ENCODE measurements around the gene DMAC2L. TPM values are rescaled to one million over a fixed set of nuclear protein-coding genes. Genes with fewer than 3 reads are reported as not detected.

Gene DMAC2L
- total RNA-seq (ENCODE audit: unreplicated experiment), result 22.7 TPM
- long read RNA-seq, partial matches to known transcripts, result 0 of 6 reads
- long read RNA-seq, other reads (novel, unspliced or antisense), result 3 of 6 reads

GRCh38 chr14:50311972-50312733, at the start of gene DMAC2L, which contains the start of gene L2HGDH:
DMAC2L (plus strand) TSS chr14:50312324; CDS start chr14:50321488, 9,164 bp downstream.
L2HGDH (minus strand) TSS chr14:50312229; CDS start chr14:50312150, 79 bp downstream.
- Mint-ChIP-seq H3K27me3 (ENCODE audit: unreplicated experiment) (no peaks in the 10 kb centered on the region), H3K4me1 (ENCODE audit: low read depth, unreplicated experiment) (peaks cover 8% of the 10 kb centered on the region), H3K36me3 (ENCODE audit: unreplicated experiment) (peaks cover 17% of the 10 kb centered on the region), H3K4me3 (ENCODE audit: unreplicated experiment) (peak within 1 kb of the TSS; percentile 94), H3K9me3 (ENCODE audit: unreplicated experiment) (peaks cover 2% of the 10 kb centered on the region), H3K27ac (ENCODE audit: unreplicated experiment) (peak within 1 kb of the TSS; percentile 95)
- TF ChIP-seq CTCF (IDR thresholded peaks at IDR 0.05; ENCODE audit: partially characterized antibody, unreplicated experiment), result peak; percentile 59
- DNase-seq, result peak; percentile 98

DNA sequence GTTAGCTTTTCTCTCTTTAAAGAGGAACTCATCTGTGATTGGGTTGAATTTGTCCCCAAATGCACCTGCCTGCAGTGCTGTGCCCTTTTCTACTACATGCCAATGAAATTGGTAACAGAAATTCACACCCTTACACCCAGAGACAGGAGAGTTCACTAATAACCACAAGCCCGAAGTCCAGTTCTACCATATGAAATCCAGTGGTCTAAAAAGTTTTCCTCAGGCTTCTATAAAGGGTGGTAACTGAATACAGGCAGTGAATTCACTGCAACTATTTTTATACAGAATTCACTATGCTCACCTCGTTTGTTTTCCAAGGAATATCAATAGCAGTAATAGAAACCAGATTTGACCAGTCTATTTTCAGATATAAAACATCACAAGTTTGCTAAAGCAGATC, 49.3 kb upstream of the DMAC2L start:
- H3K36me3 Mint-ChIP-seq (ENCODE audit: unreplicated experiment), result no peaks in the 10 kb centered on the region
- no peaks in the 10 kb centered on the region for H3K9me3 Mint-ChIP-seq (ENCODE audit: unreplicated experiment)
- no peaks in the 10 kb centered on the region for H3K27me3 Mint-ChIP-seq (ENCODE audit: unreplicated experiment)
- DNase-seq, result no peak
- H3K27ac Mint-ChIP-seq (ENCODE audit: unreplicated experiment), result peak overlapping the region; percentile 17
- H3K4me3 Mint-ChIP-seq (ENCODE audit: unreplicated experiment), result no peak overlapping the region
- TF ChIP-seq CTCF (IDR thresholded peaks at IDR 0.05; ENCODE audit: partially characterized antibody, unreplicated experiment), result no peak
- no peaks in the 10 kb centered on the region for H3K4me1 Mint-ChIP-seq (ENCODE audit: low read depth, unreplicated experiment)

DNA sequence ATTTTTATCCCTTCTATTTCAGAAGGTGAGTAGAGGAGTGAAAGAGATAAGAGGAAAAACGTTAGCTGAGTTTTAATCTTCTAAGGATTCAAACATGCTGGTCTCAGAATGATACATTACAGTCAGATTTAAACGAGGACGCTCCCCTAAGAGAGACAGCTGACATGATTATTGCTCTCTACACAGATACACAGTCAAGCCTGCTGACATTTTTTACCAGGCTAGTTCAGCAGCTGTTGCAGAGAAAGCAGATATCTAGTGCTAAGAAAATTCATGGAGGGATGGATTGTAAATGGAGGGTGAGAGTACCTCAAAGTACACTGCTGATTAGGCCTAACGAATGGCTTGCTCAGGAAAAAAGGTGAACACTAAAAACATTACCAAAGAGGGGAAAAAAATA, 48.8 kb upstream of the DMAC2L start:
- no peaks in the 10 kb centered on the region for H3K4me1 Mint-ChIP-seq (ENCODE audit: low read depth, unreplicated experiment)
- peak overlapping the region; percentile 17 for H3K27ac Mint-ChIP-seq (ENCODE audit: unreplicated experiment)
- no peaks in the 10 kb centered on the region for H3K36me3 Mint-ChIP-seq (ENCODE audit: unreplicated experiment)

GRCh38 chr14:50265029-50265428, 47.1 kb upstream of the DMAC2L start:
- Mint-ChIP-seq H3K4me1 (ENCODE audit: low read depth, unreplicated experiment) (no peaks in the 10 kb centered on the region), H3K27ac (ENCODE audit: unreplicated experiment) (no peak overlapping the region), H3K27me3 (ENCODE audit: unreplicated experiment) (no peaks in the 10 kb centered on the region), H3K36me3 (ENCODE audit: unreplicated experiment) (no peaks in the 10 kb centered on the region), H3K9me3 (ENCODE audit: unreplicated experiment) (no peaks in the 10 kb centered on the region), H3K4me3 (ENCODE audit: unreplicated experiment) (no peak overlapping the region)
- no peak for TF ChIP-seq CTCF (IDR thresholded peaks at IDR 0.05; ENCODE audit: partially characterized antibody, unreplicated experiment)
- no peak for DNase-seq

More for the DNA sequence above, 48.8 kb upstream of the DMAC2L start:
- Mint-ChIP-seq H3K27me3 (ENCODE audit: unreplicated experiment) (no peaks in the 10 kb centered on the region), H3K9me3 (ENCODE audit: unreplicated experiment) (no peaks in the 10 kb centered on the region), H3K4me3 (ENCODE audit: unreplicated experiment) (no peak overlapping the region)
- TF ChIP-seq CTCF (IDR thresholded peaks at IDR 0.05; ENCODE audit: partially characterized antibody, unreplicated experiment), result no peak
- no peak for DNase-seq

DNA sequence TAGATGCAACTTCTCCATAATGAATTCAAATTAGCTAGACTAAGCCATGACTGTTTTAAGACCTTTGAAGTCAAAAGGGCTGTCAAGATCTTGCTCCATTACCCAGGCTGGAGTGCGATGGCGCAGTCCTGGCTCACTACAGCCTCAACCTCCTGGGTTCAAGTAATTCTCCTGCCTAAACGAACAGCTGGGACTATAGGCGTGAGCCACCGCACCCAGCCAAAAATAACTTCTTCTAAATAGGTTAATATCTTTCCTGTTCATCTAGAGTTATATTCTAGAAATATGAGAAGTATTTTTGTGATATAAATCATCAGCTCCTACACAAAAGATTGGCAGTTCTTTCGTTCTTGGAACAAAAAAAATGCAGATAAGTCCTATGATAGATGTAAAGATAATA, 41.2 kb upstream of the DMAC2L start:
- no peak for TF ChIP-seq CTCF (IDR thresholded peaks at IDR 0.05; ENCODE audit: partially characterized antibody, unreplicated experiment)

More for the DNA sequence above, 41.2 kb upstream of the DMAC2L start:
- Mint-ChIP-seq H3K4me3 (ENCODE audit: unreplicated experiment) (no peak overlapping the region), H3K36me3 (ENCODE audit: unreplicated experiment) (no peaks in the 10 kb centered on the region), H3K4me1 (ENCODE audit: low read depth, unreplicated experiment) (peaks cover 3% of the 10 kb centered on the region), H3K27me3 (ENCODE audit: unreplicated experiment) (no peaks in the 10 kb centered on the region), H3K9me3 (ENCODE audit: unreplicated experiment) (no peaks in the 10 kb centered on the region), H3K27ac (ENCODE audit: unreplicated experiment) (no peak overlapping the region)
- DNase-seq, result no peak

Data from glutamatergic neuron (in vitro differentiated cells).